Parathyroid adenoma (tissue), 2 donors: ENCODE data around the gene ZBTB38.

ENCODE experiments used
- H2AFZ ChIP-seq: fragments of 300-600 bp; sonication (generic); one replicate; pipeline ENCODE4 v1.7.0; 2017; ENCODE audit warnings: antibody characterized with exemption, mild to moderate bottlenecking
- H3K27ac ChIP-seq: fragments of 300-600 bp; sonication (generic); one replicate; pipeline ENCODE4 v1.7.0; 2017
- H3K27me3 ChIP-seq: fragments of 300-600 bp; sonication (generic); one replicate; pipeline ENCODE4 v1.7.0; 2017; ENCODE audit warnings: low read length; ENCODE audit not compliant: control insufficient read depth, insufficient read depth
- H3K36me3 ChIP-seq: fragments of 300-600 bp; sonication (generic); one replicate; pipeline ENCODE4 v1.7.0; 2017; ENCODE audit warnings: low read length; ENCODE audit not compliant: control insufficient read depth, insufficient read depth
- H3K4me1 ChIP-seq: fragments of 300-600 bp; sonication (generic); one replicate; pipeline ENCODE4 v1.7.0; 2017; ENCODE audit warnings: control low read depth
- H3K4me2 ChIP-seq: fragments of 300-600 bp; sonication (generic); one replicate; pipeline ENCODE4 v1.7.0; 2017; ENCODE audit warnings: low read length
- H3K4me3 ChIP-seq: fragments of 300-600 bp; sonication (generic); one replicate; pipeline ENCODE4 v1.7.0; 2017; ENCODE audit warnings: low read depth, low read length
- H3K79me2 ChIP-seq: fragments of 300-600 bp; sonication (generic); one replicate; pipeline ENCODE4 v1.7.0; 2017; ENCODE audit warnings: control low read depth
- H3K9ac ChIP-seq: fragments of 300-600 bp; sonication (generic); one replicate; pipeline ENCODE4 v1.7.0; 2017; ENCODE audit warnings: mild to moderate bottlenecking
- H3K9me3 ChIP-seq: fragments of 300-600 bp; sonication (generic); one replicate; pipeline ENCODE4 v1.7.0; 2017; ENCODE audit warnings: low read length; ENCODE audit not compliant: control insufficient read depth
- CTCF ChIP-seq: fragments of 300-600 bp; sonication (generic); IDR thresholded peaks from one replicate; pipeline ENCODE4 v1.7.0; 2017; ENCODE audit warnings: antibody characterized with exemption, mild to moderate bottlenecking
- donor health status: primary hyperparathyroidism.

The ZBTB38 gene

GRCh38 chr3:141368062-141368924 is at the start of gene ZBTB38:
Gene ZBTB38 (plus strand): TSS chr3:141368504. CDS start chr3:141442389, 73,885 bp downstream.
- H3K9ac ChIP-seq: no peak within 1 kb of the TSS
- peak within 1 kb of the TSS; percentile 94 for H3K27ac ChIP-seq
- no peaks in the 10 kb centered on the region for H3K27me3 ChIP-seq
- no peaks in the 10 kb centered on the region for H3K36me3 ChIP-seq
- peak within 1 kb of the TSS; percentile 71 for H3K4me2 ChIP-seq
- no peak for TF ChIP-seq CTCF
- no peaks in the 10 kb centered on the region for H3K79me2 ChIP-seq
- H3K4me3 ChIP-seq: peak within 1 kb of the TSS; percentile 63
- H3K4me1 ChIP-seq: peaks cover 33% of the 10 kb centered on the region
- peak within 1 kb of the TSS; percentile 90 for H2AFZ ChIP-seq
- no peaks in the 10 kb centered on the region for H3K9me3 ChIP-seq

- Histone ChIP-seq H3K79me2 (no peaks in the 10 kb centered on the region), H3K9me3 (no peaks in the 10 kb centered on the region), H3K27ac (no peak overlapping the region), H3K4me1 (no peaks in the 10 kb centered on the region), H3K4me3 (no peak overlapping the region), H3K4me2 (no peak overlapping the region), H3K9ac (no peak overlapping the region), H3K27me3 (no peaks in the 10 kb centered on the region), H3K36me3 (no peaks in the 10 kb centered on the region), H2AFZ (no peak overlapping the region)
- TF ChIP-seq CTCF: no peak
Observed at GRCh38 chr3:141320399-141321108, 47.8 kb upstream of the ZBTB38 start.

GRCh38 chr3:141321109-141321497 is 47.2 kb upstream of the ZBTB38 start:
- Histone ChIP-seq H3K9me3 (no peaks in the 10 kb centered on the region), H3K36me3 (no peaks in the 10 kb centered on the region), H3K4me3 (no peak overlapping the region), H3K4me2 (no peak overlapping the region), H2AFZ (no peak overlapping the region), H3K79me2 (no peaks in the 10 kb centered on the region), H3K9ac (no peak overlapping the region), H3K27ac (no peak overlapping the region), H3K27me3 (no peaks in the 10 kb centered on the region), H3K4me1 (no peaks in the 10 kb centered on the region)
- no peak for TF ChIP-seq CTCF

- Histone ChIP-seq H3K4me1 (no peaks in the 10 kb centered on the region), H3K36me3 (no peaks in the 10 kb centered on the region), H3K27me3 (no peaks in the 10 kb centered on the region), H2AFZ (no peak overlapping the region), H3K27ac (no peak overlapping the region), H3K79me2 (no peaks in the 10 kb centered on the region), H3K4me2 (no peak overlapping the region), H3K9ac (no peak overlapping the region), H3K4me3 (no peak overlapping the region), H3K9me3 (no peaks in the 10 kb centered on the region)
- no peak for TF ChIP-seq CTCF
Observed at GRCh38 chr3:141323936-141324704, 44.2 kb upstream of the ZBTB38 start.
